Activated naive CD4-positive, alpha-beta T cell (primary cell): ENCODE measurements around the gene SLC12A7.
"Not testable (repeated sequence)": the region's sequence is repeated elsewhere in the genome, so short reads cannot be mapped to it uniquely, and the experiment has no call there.

ENCODE experiments used
- DNase-seq, 4 experiments: peaks; one replicate each; lab custom pipeline; 2025; lab: John Stamatoyannopoulos, UW

SLC12A7 gene

GRCh38 chr5:1111727-1112289, at the start of gene SLC12A7:
Gene SLC12A7 (minus strand): TSS chr5:1112063. CDS start chr5:1111991, 72 bp downstream.
- DNase-seq, result peak in 2 of 4 experiments; percentile 19 to 58

DNA sequence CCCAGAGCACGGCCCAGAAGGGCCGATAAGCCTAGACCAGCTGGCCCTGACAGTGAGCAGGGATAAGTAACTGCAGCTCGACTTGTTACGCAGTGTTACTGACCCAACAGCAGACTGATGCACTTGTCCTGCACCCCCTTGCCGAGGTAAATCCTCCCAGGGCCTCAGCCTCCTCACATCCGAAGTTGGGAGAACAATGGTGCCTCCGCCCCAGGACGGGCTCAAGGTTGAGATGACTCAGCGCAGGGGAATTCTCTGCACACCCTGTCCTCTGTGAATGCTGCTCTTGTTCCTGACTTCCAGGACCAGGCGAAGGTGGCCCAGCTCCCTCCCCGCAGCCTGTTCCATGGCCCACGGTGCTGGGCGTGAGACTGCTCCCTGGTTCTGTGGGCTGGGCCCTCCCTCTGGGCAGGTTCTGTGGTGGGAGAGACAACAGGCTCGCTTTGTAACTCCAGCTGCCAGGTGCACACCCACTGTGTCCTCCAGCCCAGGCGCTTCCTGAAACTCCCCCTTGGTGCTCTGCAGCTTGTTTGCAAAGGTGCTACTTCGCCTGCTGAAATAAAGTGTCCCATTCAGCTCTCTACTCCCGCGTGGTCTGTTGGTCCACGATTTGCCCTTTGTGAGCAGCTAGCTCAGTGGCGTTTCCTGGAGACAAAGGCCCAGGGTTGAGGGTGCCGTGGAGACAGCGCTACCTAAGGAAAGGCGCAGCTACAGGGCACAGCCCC, 49.4 kb upstream of the SLC12A7 start:
- no peak for DNase-seq

DNA sequence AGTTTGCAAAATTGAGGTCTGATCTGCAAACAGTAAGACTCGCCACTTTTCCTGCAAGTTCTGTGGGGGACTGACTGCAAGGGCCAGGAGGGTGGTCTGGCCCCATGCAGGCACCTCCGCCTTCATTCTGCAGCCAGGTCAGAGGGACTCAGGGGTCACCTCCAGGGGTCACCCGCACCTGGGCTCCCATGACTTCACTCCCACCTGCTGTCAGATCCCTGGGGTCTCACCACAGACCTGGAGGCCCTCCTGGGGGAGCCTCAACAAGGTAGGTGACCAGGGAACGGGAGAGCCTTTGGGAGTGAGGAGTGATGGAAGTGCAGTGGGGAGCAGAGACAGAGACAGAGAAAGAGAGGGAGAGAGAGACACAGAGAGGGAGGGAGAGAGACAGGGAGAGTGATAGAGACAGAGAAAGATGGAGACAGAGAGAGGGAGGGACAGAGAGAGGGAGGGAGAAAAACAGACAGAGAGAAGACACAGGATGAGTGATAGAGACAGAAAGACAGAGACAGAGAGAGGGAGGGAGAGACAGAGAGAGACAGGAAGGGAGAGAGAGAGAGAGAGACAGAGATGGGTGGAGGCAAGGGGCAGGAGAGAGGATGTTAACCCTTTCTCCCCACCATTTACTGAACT, 48.0 kb upstream of the SLC12A7 start:
- DNase-seq, result no peak

GRCh38 chr5:1159341-1159675, 47.4 kb upstream of the SLC12A7 start:
- DNase-seq, result no peak

- DNase-seq, result no peak
Observed at GRCh38 chr5:1158647-1159340, 46.9 kb upstream of the SLC12A7 start.

- DNase-seq, result not testable (repeated sequence)
Observed at GRCh38 chr5:1157461-1157986, 45.7 kb upstream of the SLC12A7 start.

- DNase-seq, result no peak
Observed at GRCh38 chr5:1156754-1157460, 45.0 kb upstream of the SLC12A7 start.

- DNase-seq, result no peak
Observed at GRCh38 chr5:1156033-1156753, 44.3 kb upstream of the SLC12A7 start.

- DNase-seq, result no peak
Observed at GRCh38 chr5:1155191-1156032, 43.5 kb upstream of the SLC12A7 start.

- no peak for DNase-seq
Observed at GRCh38 chr5:1153428-1153827, 41.6 kb upstream of the SLC12A7 start.

DNA sequence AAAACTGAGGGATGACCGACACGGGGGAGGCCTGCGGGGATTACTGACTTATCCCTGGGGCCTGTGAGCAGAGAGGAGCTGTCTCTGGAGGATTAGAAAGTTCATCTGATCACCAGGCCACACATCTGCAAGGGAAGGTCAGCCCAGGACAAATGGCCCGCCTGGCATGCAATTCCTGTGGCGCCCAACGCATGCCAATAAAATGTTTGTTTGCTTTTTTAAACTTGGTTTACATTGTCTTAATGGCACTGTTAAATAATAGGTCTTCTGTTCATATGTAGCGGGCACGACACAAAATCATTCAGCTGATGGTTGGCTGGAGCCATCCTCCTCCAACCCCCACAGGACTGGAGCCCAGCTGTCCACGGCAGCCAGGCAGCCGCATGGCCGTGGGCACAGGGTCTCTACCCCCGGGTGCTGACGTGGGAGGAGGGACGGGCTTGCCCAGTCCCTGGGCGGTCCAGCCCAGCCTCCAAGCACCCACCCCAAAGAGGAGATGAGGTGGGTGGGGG, 41.0 kb upstream of the SLC12A7 start:
- DNase-seq, result no peak

DNA sequence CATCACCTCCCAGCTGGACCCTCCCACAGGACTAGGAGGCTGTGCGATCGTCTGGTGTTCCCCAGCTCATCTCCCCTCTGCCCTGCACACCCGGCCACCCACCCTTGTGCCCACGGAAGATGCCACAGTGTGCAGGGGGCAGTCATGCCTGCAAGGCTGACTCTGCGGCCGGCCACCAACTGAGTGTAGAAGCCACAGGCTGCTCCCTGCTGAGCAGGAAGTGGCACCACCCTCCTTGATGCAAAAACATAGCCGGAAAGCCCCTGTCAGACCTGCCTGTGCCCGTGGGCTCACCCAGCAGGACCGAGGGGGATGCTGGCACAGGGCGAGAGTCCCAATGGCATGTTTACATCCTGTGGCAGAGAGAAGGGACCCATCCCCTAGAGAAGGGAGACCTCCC, 40.3 kb upstream of the SLC12A7 start:
- no peak for DNase-seq

- DNase-seq, result no peak
Observed at GRCh38 chr5:1151316-1151715, 39.5 kb upstream of the SLC12A7 start.

GRCh38 chr5:1150866-1151265, 39.0 kb upstream of the SLC12A7 start:
- no peak for DNase-seq

GRCh38 chr5:1144638-1145396, 33.0 kb upstream of the SLC12A7 start:
- DNase-seq, result no peak

- DNase-seq, result no peak
Observed at GRCh38 chr5:1144089-1144488, 32.2 kb upstream of the SLC12A7 start.

- DNase-seq, result no peak
Observed at GRCh38 chr5:1143670-1143951, 31.7 kb upstream of the SLC12A7 start.

DNA sequence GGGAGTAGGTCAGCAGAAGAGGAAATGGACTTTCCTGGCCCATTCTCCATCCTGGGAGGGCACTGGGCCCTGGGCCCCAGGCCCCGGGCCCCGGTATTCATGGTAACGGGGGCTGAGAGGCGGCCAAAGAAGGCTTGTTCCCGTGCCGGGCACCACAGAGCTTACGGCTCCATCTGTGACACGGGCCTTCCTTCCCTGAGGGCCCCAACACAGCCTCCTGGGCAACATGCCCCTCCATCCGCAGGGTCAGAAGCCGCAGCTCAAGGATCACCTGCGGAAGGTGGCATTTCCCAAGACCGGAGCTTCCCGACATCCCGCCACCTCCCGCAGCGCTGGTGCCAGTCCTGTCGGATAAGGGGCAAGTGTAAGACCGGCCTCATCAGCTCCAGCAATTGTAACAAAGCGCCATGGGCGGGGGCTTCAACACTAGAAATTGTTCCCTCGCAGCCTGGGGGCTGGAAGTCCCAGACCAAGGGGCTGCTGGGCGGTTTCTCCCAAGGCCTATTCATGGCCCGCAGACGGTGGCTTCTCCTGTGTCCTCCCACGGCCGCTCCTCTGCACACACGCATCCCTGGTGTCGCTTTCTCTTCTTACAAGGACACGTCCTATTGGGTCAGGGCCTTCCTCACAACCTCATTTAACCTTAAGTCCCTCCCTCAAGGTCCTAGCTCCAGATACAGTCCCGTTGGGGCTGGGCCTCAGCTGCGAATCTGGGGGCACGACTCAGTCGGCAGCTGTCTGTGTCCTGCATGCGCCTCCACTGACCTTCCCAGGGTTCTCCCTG, 31.2 kb upstream of the SLC12A7 start:
- no peak for DNase-seq

- DNase-seq, result no peak
Observed at GRCh38 chr5:1141834-1142233, 30.0 kb upstream of the SLC12A7 start.
